K562 (cell line): ENCODE data around the gene GRAMD4. TPM values are rescaled to one million over a fixed set of nuclear protein-coding genes. Genes with fewer than 3 reads are reported as not detected.

Experiments used
- BCL6 ChIP-seq: fragments of 250-450 bp; sonication (Bioruptor Pico); IDR thresholded peaks from 2 replicates; pipeline ENCODE4 v1.4.0; 2020
- CHAMP1 ChIP-seq: fragments of 450-650 bp; IDR thresholded peaks from 2 replicates; pipeline ENCODE4 v1.6.1; 2016; ENCODE audit warnings: mild to moderate bottlenecking
- CHD1 ChIP-seq: fragments of 200-600 bp; sonication (generic); IDR thresholded peaks from one replicate; pipeline ENCODE4 v1.6.1; 2012; ENCODE audit warnings: mild to moderate bottlenecking, moderate library complexity, low read length, inconsistent platforms
- CHD2 ChIP-seq: IDR thresholded peaks from 2 replicates; pipeline ENCODE4 v1.6.1; 2011; ENCODE audit warnings: low read depth, low read length
- DDX20 ChIP-seq: fragments of 450-650 bp; IDR thresholded peaks from 2 replicates; pipeline ENCODE4 v1.6.1; 2016; ENCODE audit warnings: missing genetic modification characterization, low read depth, mild to moderate bottlenecking, missing compliant biosample characterization, moderate library complexity
- DPF2 ChIP-seq: fragments of 450-650 bp; IDR thresholded peaks from 2 replicates; pipeline ENCODE4 v1.6.1; 2016
- OTX1 ChIP-seq: fragments of 450-650 bp; formaldehyde crosslinking; IDR thresholded peaks from 2 replicates; pipeline ENCODE4 v1.4.0; 2022; ENCODE audit warnings: mild to moderate bottlenecking
- POLR2G ChIP-seq: fragments of 200-400 bp; formaldehyde crosslinking; IDR thresholded peaks from 2 replicates; pipeline ENCODE4 v1.6.1; 2017; ENCODE audit warnings: low read depth, mild to moderate bottlenecking, antibody characterized with exemption, low read length, moderate library complexity
- POLR3G ChIP-seq: IDR thresholded peaks from 2 replicates; pipeline ENCODE4 v1.6.1; 2011; ENCODE audit not compliant: insufficient read length, insufficient replicate concordance; ENCODE audit errors: extremely low read depth
- SMAD1 ChIP-seq: fragments of 150-350 bp; IDR thresholded peaks from 2 replicates; pipeline ENCODE4 v1.6.1; 2014; ENCODE audit warnings: low read length, low read depth; ENCODE audit not compliant: partially characterized antibody
- SMARCC2 ChIP-seq: fragments of 450-650 bp; IDR thresholded peaks from 2 replicates; pipeline ENCODE4 v1.6.1; 2017; ENCODE audit warnings: antibody characterized with exemption, moderate library complexity, mild to moderate bottlenecking, low read depth
- SP2 ChIP-seq: IDR thresholded peaks from 2 replicates; pipeline ENCODE4 v1.6.1; 2011; ENCODE audit warnings: mild to moderate bottlenecking, low read depth, low read length, moderate library complexity; ENCODE audit not compliant: poor library complexity, severe bottlenecking; ENCODE audit errors: extremely low read depth
- TFE3 ChIP-seq: fragments of 450-650 bp; formaldehyde crosslinking; IDR thresholded peaks from 2 replicates; pipeline ENCODE4 v1.4.0; 2020; ENCODE audit warnings: mild to moderate bottlenecking, mixed read lengths
- THAP12 ChIP-seq: fragments of 250-450 bp; sonication (Bioruptor Pico); IDR thresholded peaks from 2 replicates; pipeline ENCODE4 v1.9.0; 2021; ENCODE audit warnings: mild to moderate bottlenecking, inconsistent platforms
- TRIM28 ChIP-seq: fragments of 450-650 bp; IDR thresholded peaks from 2 replicates; pipeline ENCODE4 v1.6.1; 2017
- ZNF280B ChIP-seq: fragments of 250-450 bp; sonication (Bioruptor Pico); IDR thresholded peaks from 2 replicates; pipeline ENCODE4 v1.5.1; 2021; ENCODE audit warnings: mild to moderate bottlenecking
- ZNF740 ChIP-seq, 3 experiments: fragments of 200-800 bp in 1 of 3; sonication (Bioruptor generic) in 1 of 3; sonication (generic) in 1 of 3; formaldehyde crosslinking in 1 of 3; IDR thresholded peaks; 2 replicates each; pipeline versions ENCODE4 v1.6.1 to v1.8.0; 2016 to 2022; ENCODE audit warnings: mild to moderate bottlenecking in 2 of 3, missing compliant biosample characterization in 2 of 3, missing genetic modification characterization in 2 of 3, missing genetic modification reagents in 1 of 3
- polyA plus RNA-seq, 8 experiments: library from polyadenylated mRNA; depleted of rRNA in 4 of 8; stranded (reverse) in 5 of 8; unstranded in 3 of 8; fragments of >200 nt; fragmentation: Nextera tagmentation in 2 of 8; fragmentation: Illumina TruSeq in 1 of 8; extraction: Ambion mirVana in 2 of 8; extraction: Trizol in 1 of 8; gene quantifications; 2 replicates each; pipeline versions ENCODE4 v1.2.1 to v1.2.3, GENCODE V29; 2011 to 2014; ENCODE audit warnings: inconsistent platforms in 1 of 8, missing spikeins in 1 of 8
- total RNA-seq, 7 experiments: library from RNA; depleted of rRNA in 6 of 7; stranded (reverse); fragments of >200 nt in 6 of 7; fragmentation: Illumina TruSeq in 2 of 7; extraction: Trizol in 2 of 7; gene quantifications; 2 replicates each; pipeline versions ENCODE4 v1.2.1 to v1.2.3, GENCODE V29; 2011 to 2021; ENCODE audit warnings: low replicate concordance in 1 of 7

Gene GRAMD4
- total and polyA plus RNA-seq, 9 of the 15 experiments (the other 6 are each of a cell fraction or from before 2014, with no cell fraction given), result 0.18 to 44.8 (median 18.6) TPM

GRCh38 chr22:46577368-46578249 lies 42.6 kb upstream of the GRAMD4 start (continued):
- TF ChIP-seq ZNF280B (CRISPR knock-in tag) (no peak), SMARCC2 (no peak), ZNF740 (CRISPR knock-in tag; IDR thresholded peaks at IDR 0.05) (no peak), ZNF740 (tag; IDR thresholded peaks at IDR 0.05) (no peak), SMAD1 (no peak), CHAMP1 (no peak), CHD1 (no peak), SP2 (no peak), TRIM28 (no peak), DPF2 (no peak), POLR2G (peak; percentile 24; the same call in 1 of the 2 replicates), POLR3G (no peak), OTX1 (CRISPR knock-in tag) (no peak), DDX20 (tag) (no peak), CHD2 (no peak), BCL6 (no peak), THAP12 (CRISPR knock-in tag) (no peak), TFE3 (CRISPR knock-in tag) (no peak)
